GM12873 (cell line): Measurements from ENCODE around the gene KIFC3.

Experiments used
- TF ChIP-seq, protein P1 (sequence below): IDR thresholded peaks from 2 replicates; pipeline ENCODE4 v1.5.1; 2012; ENCODE audit warnings: low read depth, mild to moderate bottlenecking, moderate library complexity, low read length, control low read depth; ENCODE audit not compliant: insufficient read depth; ENCODE audit errors: missing control alignments

KIFC3 gene

DNA sequence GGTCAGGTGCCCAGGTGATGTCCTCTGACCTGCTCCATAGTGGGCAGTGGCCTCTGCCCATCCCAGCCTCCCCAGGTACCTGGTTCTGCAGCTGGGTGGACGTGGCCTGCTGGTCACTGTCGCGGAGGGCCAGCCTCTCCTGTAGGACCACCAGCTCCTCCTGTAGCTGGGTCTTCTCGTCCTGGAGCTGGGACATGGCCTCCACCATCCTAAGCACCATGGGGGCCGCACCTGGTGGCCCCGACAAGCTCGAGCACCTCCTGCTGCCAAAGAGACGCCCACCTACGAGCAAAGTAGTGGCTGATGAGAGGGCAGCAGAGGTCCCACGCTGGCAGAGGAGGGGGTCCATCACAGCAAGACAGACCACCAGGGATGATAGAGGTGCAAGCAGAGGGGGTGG, 16.9 kb downstream of the KIFC3 start:
- TF ChIP-seq, protein P1, sequence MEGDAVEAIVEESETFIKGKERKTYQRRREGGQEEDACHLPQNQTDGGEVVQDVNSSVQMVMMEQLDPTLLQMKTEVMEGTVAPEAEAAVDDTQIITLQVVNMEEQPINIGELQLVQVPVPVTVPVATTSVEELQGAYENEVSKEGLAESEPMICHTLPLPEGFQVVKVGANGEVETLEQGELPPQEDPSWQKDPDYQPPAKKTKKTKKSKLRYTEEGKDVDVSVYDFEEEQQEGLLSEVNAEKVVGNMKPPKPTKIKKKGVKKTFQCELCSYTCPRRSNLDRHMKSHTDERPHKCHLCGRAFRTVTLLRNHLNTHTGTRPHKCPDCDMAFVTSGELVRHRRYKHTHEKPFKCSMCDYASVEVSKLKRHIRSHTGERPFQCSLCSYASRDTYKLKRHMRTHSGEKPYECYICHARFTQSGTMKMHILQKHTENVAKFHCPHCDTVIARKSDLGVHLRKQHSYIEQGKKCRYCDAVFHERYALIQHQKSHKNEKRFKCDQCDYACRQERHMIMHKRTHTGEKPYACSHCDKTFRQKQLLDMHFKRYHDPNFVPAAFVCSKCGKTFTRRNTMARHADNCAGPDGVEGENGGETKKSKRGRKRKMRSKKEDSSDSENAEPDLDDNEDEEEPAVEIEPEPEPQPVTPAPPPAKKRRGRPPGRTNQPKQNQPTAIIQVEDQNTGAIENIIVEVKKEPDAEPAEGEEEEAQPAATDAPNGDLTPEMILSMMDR: no peak

DNA sequence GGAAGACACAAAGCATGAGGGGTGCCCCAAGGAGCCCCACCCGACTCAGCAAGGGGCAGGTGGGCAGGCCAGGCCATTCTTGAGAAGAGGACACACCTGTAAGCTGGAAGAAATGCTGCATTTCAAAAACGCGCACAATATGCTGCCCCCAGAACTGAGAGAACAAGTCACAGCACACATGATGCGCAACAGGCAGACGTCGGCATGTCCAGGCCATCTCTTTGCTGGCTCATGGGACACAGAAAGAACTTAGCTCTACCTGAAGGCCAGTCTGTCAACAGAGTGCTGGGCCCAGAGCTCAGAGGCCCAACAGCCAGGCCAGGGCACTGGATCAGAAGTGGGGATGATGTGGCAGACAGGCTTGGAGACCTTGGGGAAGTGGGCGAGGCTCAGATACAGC, 18.0 kb downstream of the KIFC3 start:
- TF ChIP-seq, protein P1: no peak

DNA sequence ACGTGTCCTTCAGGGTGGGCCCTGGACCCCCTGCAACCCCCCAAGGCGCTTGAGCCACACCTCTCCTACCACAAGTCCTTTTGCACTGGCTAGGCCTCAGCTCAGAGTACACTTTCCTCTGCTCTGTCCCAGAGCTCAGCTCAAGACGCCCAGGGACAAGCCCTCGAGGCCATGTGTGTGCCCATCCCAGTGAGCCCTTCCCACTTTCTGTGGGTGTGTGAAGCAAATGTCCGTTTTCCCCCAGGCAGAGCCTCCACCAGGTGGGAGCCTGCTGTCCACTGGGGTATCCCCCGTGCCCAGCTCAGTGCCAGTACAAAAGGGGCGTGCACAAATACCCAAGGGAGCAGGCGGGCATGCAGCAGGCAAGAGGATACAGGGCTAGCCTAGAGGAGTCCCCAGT, 18.4 kb downstream of the KIFC3 start:
- TF ChIP-seq, protein P1: no peak

DNA sequence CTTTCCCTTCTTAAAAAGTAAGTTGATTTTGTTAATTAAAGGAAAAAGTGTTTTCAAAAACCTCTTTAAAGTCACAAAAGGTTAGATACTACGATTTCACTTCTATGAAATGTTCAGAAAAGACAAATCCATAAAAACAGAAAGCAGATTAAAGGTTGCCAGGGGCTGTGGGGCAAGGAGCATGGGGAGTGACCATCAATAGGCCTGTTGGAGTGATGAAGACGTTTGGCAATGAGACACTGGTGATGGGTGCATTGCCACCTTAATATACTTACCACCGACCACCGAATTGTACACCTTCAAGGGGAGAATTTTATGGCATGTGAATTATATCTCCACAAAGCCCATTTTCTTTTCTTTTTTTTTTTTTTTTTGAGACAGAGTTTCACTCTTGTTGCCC, 19.2 kb downstream of the KIFC3 start:
- TF ChIP-seq, protein P1: no peak

DNA sequence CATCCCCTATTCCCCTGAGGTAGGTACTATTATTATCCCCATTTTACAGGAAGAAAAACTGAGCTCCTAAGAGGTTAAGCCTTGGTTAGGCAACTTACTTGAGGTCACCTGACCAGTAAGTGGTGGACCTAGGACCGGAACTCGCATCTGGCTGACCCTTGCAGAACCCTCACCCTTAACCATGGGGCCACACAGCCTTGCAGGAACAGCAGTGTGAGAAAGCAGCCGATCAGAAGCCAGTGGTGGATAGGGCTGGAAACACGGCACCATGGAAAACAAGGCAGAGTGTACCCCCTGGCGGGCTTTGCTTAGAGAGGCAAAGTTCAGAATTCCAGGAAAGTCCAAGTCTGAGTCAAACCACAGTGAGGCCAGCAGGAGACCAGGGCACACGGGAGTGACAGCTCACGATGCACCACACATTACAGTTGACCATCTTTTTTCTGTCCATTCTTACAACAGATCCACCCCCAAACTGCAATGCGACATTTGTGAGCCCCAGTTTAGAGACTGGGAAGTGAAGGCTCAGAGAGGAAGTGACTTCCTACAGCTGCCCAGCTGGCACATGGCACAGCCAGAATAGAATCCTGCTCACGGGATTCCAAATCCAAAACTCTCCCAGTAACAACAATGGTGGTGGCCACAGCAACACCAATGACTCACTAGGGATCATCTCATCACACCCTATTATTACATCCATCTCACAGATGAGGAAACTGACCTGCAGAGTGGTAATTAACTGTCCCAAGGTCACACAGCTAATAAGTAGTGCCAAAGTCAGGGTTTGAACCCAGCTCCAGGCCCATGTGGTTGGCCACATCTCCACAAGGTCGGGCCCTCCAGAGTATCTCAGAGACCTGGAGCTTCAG, 20.3 kb downstream of the KIFC3 start:
- TF ChIP-seq, protein P1: no peak

DNA sequence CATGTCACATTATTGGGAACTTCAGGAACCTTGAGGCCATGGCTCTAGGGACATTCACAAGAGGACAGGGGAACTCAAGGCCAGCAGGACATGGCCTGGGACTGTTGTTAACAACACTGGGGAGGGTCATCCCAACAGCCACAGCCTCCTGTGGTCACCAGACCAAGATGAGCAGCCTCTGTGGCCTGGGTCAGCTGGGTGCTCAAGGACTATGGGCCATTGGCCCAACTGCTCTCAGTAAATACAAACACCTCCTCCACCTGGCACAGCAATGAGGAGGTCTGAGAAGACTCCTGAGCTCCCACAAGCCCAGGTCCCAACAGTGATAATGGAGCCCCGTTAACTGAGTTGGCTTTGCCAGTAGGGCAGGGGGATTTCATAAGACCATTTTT, 20.9 kb downstream of the KIFC3 start:
- TF ChIP-seq, protein P1: no peak

DNA sequence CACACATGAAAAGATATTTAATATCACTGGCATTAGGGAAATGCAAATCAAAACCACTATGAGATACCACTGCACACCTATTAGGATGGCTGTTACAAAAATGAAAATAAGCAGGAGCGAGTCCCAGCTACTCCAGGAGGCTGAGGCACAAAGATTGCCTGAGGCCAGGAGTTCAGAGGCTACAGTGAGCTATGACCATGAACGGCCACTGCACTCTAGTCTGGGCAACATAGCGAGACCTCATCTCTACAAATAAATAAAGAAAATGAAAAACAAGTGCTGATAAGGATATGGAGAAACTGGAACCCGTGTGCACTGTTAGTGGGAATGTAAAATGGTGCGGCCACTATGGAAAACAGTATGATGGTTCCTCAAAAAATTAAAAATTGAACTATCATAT, 23.6 kb downstream of the KIFC3 start:
- TF ChIP-seq, protein P1: no peak
